GM12878 (cell line): ENCODE data around the gene HSF2BP. TPM values are rescaled to one million over a fixed set of nuclear protein-coding genes. Genes with fewer than 3 reads are reported as not detected.

Source experiments
- ATAC-seq: fragments of 200-7000 bp; cut with Tn5 transposase; 3 replicates; pipeline ENCODE4 v1.9.1; 2020; ENCODE audit warnings: mild to moderate bottlenecking, moderate library complexity
- BruUV-seq: library from RNA; stranded (reverse); fragments of 400-500 nt; replicated peaks from 2 replicates; lab custom pipeline; 2021; lab: Mats Ljungman, UMichigan
- CTCF ChIA-PET: fragments of 300-600 bp; sonication (Branson Sonifier 250); formaldehyde crosslinking; extraction: SDS; loops from one replicate; lab custom pipeline; 2021; ENCODE audit warnings: inconsistent platforms; lab: Yijun Ruan, JAX
- POLR2A ChIA-PET: fragments of 350-600 bp; formaldehyde crosslinking; extraction: SDS; loops from one replicate; lab custom pipeline; 2021; ENCODE audit warnings: inconsistent platforms; lab: Charles Lee
- RAD21 ChIA-PET: fragments of 300-600 bp; sonication (Branson Sonifier 250); formaldehyde crosslinking; loops from one replicate; lab custom pipeline; 2023; ENCODE audit warnings: antibody characterized with exemption; ENCODE audit not compliant: unreplicated experiment; lab: Charles Lee
- SMC1A ChIA-PET: fragments of 300-600 bp; sonication (Branson Sonifier 250); formaldehyde crosslinking; loops from one replicate; lab custom pipeline; 2023; ENCODE audit not compliant: unreplicated experiment, uncharacterized antibody; lab: Charles Lee
- DNase-seq: peaks from one replicate; pipeline ENCODE4 v3.0.0-alpha.2; 2011; ENCODE audit warnings: low read depth, low spot score
- FAIRE-seq: peaks from 3 replicates; lab custom pipeline; 2011; peaks lifted over from hg19 to GRCh38; lab: Jason Lieb, UNC
- H2AFZ ChIP-seq: 2 replicates; pipeline ENCODE4 v1.6.0; 2011; ENCODE audit warnings: low read depth, low read length, control low read depth; ENCODE audit not compliant: control insufficient read depth
- H3K27ac ChIP-seq: 2 replicates; pipeline ENCODE4 v1.5.1; 2011; ENCODE audit warnings: control low read depth; ENCODE audit not compliant: control insufficient read depth, insufficient read depth
- H3K27me3 ChIP-seq, 2 experiments: replicated peaks in 1 of 2; 2 replicates each; pipeline versions ENCODE4 v1.6.0 to v1.6.1; 2011; ENCODE audit warnings: low read length in 1 of 2; ENCODE audit not compliant: control insufficient read depth in 2 of 2, insufficient read depth in 2 of 2
- H3K36me3 ChIP-seq, 2 experiments: 2 replicates each; pipeline ENCODE4 v1.5.1; 2011; ENCODE audit warnings: low read length in 1 of 2; ENCODE audit not compliant: control insufficient read depth in 2 of 2, insufficient read depth in 2 of 2
- H3K4me1 ChIP-seq: 2 replicates; pipeline ENCODE4 v1.6.1; 2011; ENCODE audit warnings: mild to moderate bottlenecking, low read length, moderate library complexity, mixed read lengths; ENCODE audit not compliant: control insufficient read depth, insufficient read depth
- H3K4me2 ChIP-seq: 2 replicates; pipeline ENCODE4 v1.6.0; 2011; ENCODE audit warnings: control low read depth; ENCODE audit not compliant: control insufficient read depth, insufficient read depth
- H3K4me3 ChIP-seq: fragments of 200-600 bp; sonication (generic); 2 replicates; pipeline ENCODE4 v1.5.1; 2016
- H3K79me2 ChIP-seq: 2 replicates; pipeline ENCODE4 v1.6.0; 2011; ENCODE audit warnings: low read length; ENCODE audit not compliant: control insufficient read depth, insufficient read depth
- H3K9ac ChIP-seq: 2 replicates; pipeline ENCODE4 v1.8.0; 2011; ENCODE audit warnings: low read length, control low read depth, mixed read lengths; ENCODE audit not compliant: control insufficient read depth, insufficient read depth
- H3K9me3 ChIP-seq: replicated peaks from 3 replicates; pipeline ENCODE4 v1.5.1; 2011; ENCODE audit warnings: mild to moderate bottlenecking, low read length; ENCODE audit not compliant: control insufficient read depth, insufficient read depth
- H4K20me1 ChIP-seq: 2 replicates; pipeline ENCODE4 v1.6.0; 2011; ENCODE audit not compliant: control insufficient read depth, insufficient read depth
- DPF2 ChIP-seq: fragments of 450-650 bp; IDR thresholded peaks from 2 replicates; pipeline ENCODE4 v1.6.1; 2017; ENCODE audit warnings: mild to moderate bottlenecking
- FOS ChIP-seq: IDR thresholded peaks from 3 replicates; pipeline ENCODE4 v1.6.1; 2011; ENCODE audit warnings: borderline replicate concordance; ENCODE audit not compliant: insufficient read length; ENCODE audit errors: extremely low read depth
- GATAD2B ChIP-seq: fragments of 450-650 bp; conservative IDR thresholded peaks from 2 replicates; pipeline ENCODE4 v1.6.1; 2017; ENCODE audit warnings: low read depth, mild to moderate bottlenecking, moderate library complexity
- NFYB ChIP-seq: IDR thresholded peaks from 2 replicates; pipeline ENCODE4 v1.6.1; 2011; ENCODE audit warnings: low read depth, mild to moderate bottlenecking, low read length, improper control_type of control experiment, moderate library complexity; ENCODE audit not compliant: insufficient read depth
- PBX3 ChIP-seq: IDR thresholded peaks from 2 replicates; pipeline ENCODE4 v1.6.1; 2011; ENCODE audit warnings: mild to moderate bottlenecking, low read depth, low read length, moderate library complexity; ENCODE audit not compliant: insufficient replicate concordance
- PKNOX1 ChIP-seq: fragments of 450-650 bp; IDR thresholded peaks from 2 replicates; pipeline ENCODE4 v1.6.1; 2016; ENCODE audit warnings: mild to moderate bottlenecking
- POLR2AphosphoS2 ChIP-seq: IDR thresholded peaks from 2 replicates; pipeline ENCODE4 v1.6.1; 2011; ENCODE audit warnings: low read depth, mild to moderate bottlenecking, low read length, improper control_type of control experiment, moderate library complexity
- SMAD1 ChIP-seq: fragments of 450-650 bp; IDR thresholded peaks from 2 replicates; pipeline ENCODE4 v1.6.1; 2018; ENCODE audit warnings: mild to moderate bottlenecking, low read depth; ENCODE audit not compliant: partially characterized antibody
- SUPT20H ChIP-seq: IDR thresholded peaks from 2 replicates; pipeline ENCODE4 v1.6.1; 2011; ENCODE audit warnings: low read depth, mild to moderate bottlenecking, low read length, moderate library complexity, borderline replicate concordance; ENCODE audit not compliant: control insufficient read depth
- WRNIP1 ChIP-seq: IDR thresholded peaks from 2 replicates; pipeline ENCODE4 v1.6.1; 2011; ENCODE audit warnings: low read depth, low read length, improper control_type of control experiment, borderline replicate concordance
- ZNF207 ChIP-seq: fragments of 450-650 bp; IDR thresholded peaks from 2 replicates; pipeline ENCODE4 v1.6.1; 2014; ENCODE audit warnings: antibody characterized with exemption, mild to moderate bottlenecking, borderline replicate concordance
- ZNF622 ChIP-seq: fragments of 450-650 bp; IDR thresholded peaks from 2 replicates; pipeline ENCODE4 v1.6.1; 2017; ENCODE audit warnings: mild to moderate bottlenecking, inconsistent platforms
- WGBS: methylation state at CpG from one replicate; pipeline ENCODE4 v1.1.6; 2016; ENCODE audit warnings: low lambda C conversion rate; ENCODE audit not compliant: insufficient replicate concordance, insufficient coverage; ENCODE audit errors: missing lambda C conversion rate; 5-methylcytosine and 5-hydroxymethylcytosine counted together
- in situ Hi-C: fragments of 300-500 bp; cut with MboI; formaldehyde crosslinking; loops from 9 replicates; pipeline ENCODE4 v1.14.3; 2018; ENCODE audit warnings: mixed read lengths
- intact Hi-C: fragments of 100-400 bp; cut with micrococcal nuclease; formaldehyde crosslinking; loops from one replicate; pipeline ENCODE4 v1.14.2; 2022; ENCODE audit not compliant: unreplicated experiment
- polyA plus RNA-seq, 11 experiments: library from polyadenylated mRNA; depleted of rRNA in 4 of 11; unstranded in 6 of 11; stranded (reverse) in 5 of 11; fragments of >200 nt; fragmentation: Nextera tagmentation in 4 of 11; fragmentation: Illumina TruSeq in 1 of 11; extraction: Ambion mirVana in 4 of 11; extraction: Trizol in 1 of 11; gene quantifications; 1 replicate in 1 of 11; 2 replicates in 10 of 11; pipeline versions ENCODE4 v1.2.1 to v1.2.3, GENCODE V29; 2011 to 2016; ENCODE audit warnings: inconsistent platforms in 2 of 11, missing spikeins in 2 of 11, low read depth in 1 of 11
- total RNA-seq, 4 experiments: library from RNA; depleted of rRNA in 3 of 4; stranded (reverse); fragments of >200 nt in 3 of 4; fragmentation: Illumina TruSeq in 1 of 4; extraction: Trizol in 1 of 4; gene quantifications; 2 replicates each; pipeline versions ENCODE4 v1.2.1 to v1.2.3, GENCODE V29; 2013 to 2021

HSF2BP gene
- total and polyA plus RNA-seq, 10 of the 15 experiments (the other 5 are each of a cell fraction or from before 2014, with no cell fraction given) = 0.07 to 0.81 (median 0.35) TPM

GRCh38 chr21:43657355-43658087 lies 1.8 kb downstream of the HSF2BP start (continued):
- TF ChIP-seq PKNOX1 (no peak), ZNF622 (no peak)

GRCh38 chr21:43654806-43655489 lies 4.3 kb downstream of the HSF2BP start:
- no peak for FAIRE-seq

More at GRCh38 chr21:43654806-43655489, 4.3 kb downstream of the HSF2BP start:
- no peak overlapping the region for H3K9ac ChIP-seq
- no peaks in the 10 kb centered on the region for H4K20me1 ChIP-seq
- ChIA-PET RAD21 (interaction anchor here (1.9 kb wide), 1 partner anchor 62 kb away, joined by 4 read pairs; no protein-coding TSS in a partner anchor), SMC1A (no interaction called here), POLR2A (no interaction called here), CTCF (interaction anchor here (1.1 to 1.9 kb wide), 2 partner anchors 10 to 73 kb away, joined by 3 to 5 read pairs; no protein-coding TSS in a partner anchor)
- H3K9me3 ChIP-seq = no peaks in the 10 kb centered on the region; the same call in 2 of the 3 replicates
- ATAC-seq = no peak
- 50% methylated on average over 7 of the region's 7 CpGs for WGBS
- no peak overlapping the region for H3K4me2 ChIP-seq
- no peak overlapping the region for H3K4me3 ChIP-seq
- peaks cover 10% of the 10 kb centered on the region for H3K79me2 ChIP-seq
- H3K27ac ChIP-seq = no peak overlapping the region
- TF ChIP-seq DPF2 (no peak), PBX3 (no peak), WRNIP1 (no peak), SMAD1 (no peak), GATAD2B (no peak), ZNF207 (no peak), FOS (no peak), NFYB (no peak), SUPT20H (no peak), POLR2AphosphoS2 (no peak)
- DNase-seq = no peak
- H3K36me3 ChIP-seq = no peaks in the 10 kb centered on the region
- in situ Hi-C loops (loop anchor here (10.0 kb wide), 1 partner anchor 720 kb away; no protein-coding TSS in a partner anchor), intact Hi-C loops (loop anchor here (10.0 kb wide), 1 partner anchor 730 kb away; the partner anchor contains the start of gene ERVH48-1)
- no peaks in the 10 kb centered on the region; a peak in 1 of 4 replicates for H3K27me3 ChIP-seq
- BruUV-seq = no TSS peak
- H2AFZ ChIP-seq = no peak overlapping the region
- peaks cover 5% of the 10 kb centered on the region for H3K4me1 ChIP-seq
